ENCODE results near the gene BCKDHB. TPM values are rescaled to one million over a fixed set of nuclear protein-coding genes. Genes with fewer than 3 reads are reported as not detected.
A peak's percentile ranks its signal among the peaks of the same experiment; 100 is the strongest.

Gene BCKDHB
- total and polyA plus RNA-seq, 4 donors: 22.9 to 36.0 (median 28.9) TPM

DNA sequence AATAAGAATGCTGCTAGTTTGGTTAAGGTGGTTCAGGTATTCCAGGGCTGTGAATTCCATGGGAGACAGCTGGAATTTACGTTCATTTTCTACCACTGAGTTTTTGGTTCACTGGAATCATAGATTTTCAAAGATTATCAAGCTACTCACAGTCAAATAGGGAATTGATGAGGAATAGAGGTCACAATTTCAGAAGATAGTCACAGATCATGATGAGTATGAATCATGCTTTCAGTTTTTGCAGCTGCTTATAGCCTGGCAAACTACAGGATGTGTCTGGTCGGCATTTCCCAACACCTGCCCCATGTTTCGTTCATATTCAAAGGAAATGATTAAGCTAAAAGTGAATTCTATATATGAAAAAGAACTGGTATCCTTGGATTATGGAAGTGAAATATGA, 58.7 kb downstream of the BCKDHB start:
- H3K9me3 ChIP-seq (ENCODE audit: control insufficient read depth, insufficient read depth, low read length): no peaks in the 10 kb centered on the region
- no peaks in the 10 kb centered on the region for H3K4me1 ChIP-seq (ENCODE audit: control insufficient read depth, insufficient read depth, low read length)
- no peaks in the 10 kb centered on the region for H3K27me3 ChIP-seq (ENCODE audit: control insufficient read depth, insufficient read depth, low read length)
- no peak for DNase-seq (ENCODE audit: low read depth in 4 of 6, low spot score in 6 of 6)
- H3K27ac ChIP-seq (ENCODE audit: low read depth, low read length): no peak overlapping the region
- no peak overlapping the region for H3K4me3 ChIP-seq (ENCODE audit: low read depth, low read length)
- no CpG with 5 or more reads among the region's 3 CpGs for WGBS (ENCODE audit: insufficient coverage)
- H3K36me3 ChIP-seq (ENCODE audit: control insufficient read depth, insufficient read depth, low read length): peaks cover 8% of the 10 kb centered on the region

GRCh38 chr6:80165819-80166218, 59.3 kb downstream of the BCKDHB start:
- Histone ChIP-seq H3K9me3 (ENCODE audit: control insufficient read depth, insufficient read depth, low read length) (no peaks in the 10 kb centered on the region), H3K4me3 (ENCODE audit: low read depth, low read length) (no peak overlapping the region), H3K27ac (ENCODE audit: low read depth, low read length) (no peak overlapping the region), H3K27me3 (ENCODE audit: control insufficient read depth, insufficient read depth, low read length) (no peaks in the 10 kb centered on the region), H3K4me1 (ENCODE audit: control insufficient read depth, insufficient read depth, low read length) (no peaks in the 10 kb centered on the region), H3K36me3 (ENCODE audit: control insufficient read depth, insufficient read depth, low read length) (peaks cover 8% of the 10 kb centered on the region)
- DNase-seq (ENCODE audit: low read depth in 4 of 6, low spot score in 6 of 6): no peak
- WGBS (ENCODE audit: insufficient coverage): no CpG with 5 or more reads among the region's 1 CpG

- Histone ChIP-seq H3K27me3 (ENCODE audit: control insufficient read depth, insufficient read depth, low read length) (no peaks in the 10 kb centered on the region), H3K4me3 (ENCODE audit: low read depth, low read length) (no peak overlapping the region), H3K27ac (ENCODE audit: low read depth, low read length) (no peak overlapping the region), H3K36me3 (ENCODE audit: control insufficient read depth, insufficient read depth, low read length) (peaks cover 8% of the 10 kb centered on the region), H3K9me3 (ENCODE audit: control insufficient read depth, insufficient read depth, low read length) (no peaks in the 10 kb centered on the region), H3K4me1 (ENCODE audit: control insufficient read depth, insufficient read depth, low read length) (no peaks in the 10 kb centered on the region)
- no peak for DNase-seq (ENCODE audit: low read depth in 4 of 6, low spot score in 6 of 6)
- WGBS (ENCODE audit: insufficient coverage): no CpG with 5 or more reads among the region's 3 CpGs
These were observed 64.0 kb downstream of the BCKDHB start for GRCh38 chr6:80170433-80170832.

GRCh38 chr6:80173411-80173810, 66.9 kb downstream of the BCKDHB start:
- Histone ChIP-seq H3K27me3 (ENCODE audit: control insufficient read depth, insufficient read depth, low read length) (no peaks in the 10 kb centered on the region), H3K36me3 (ENCODE audit: control insufficient read depth, insufficient read depth, low read length) (peaks cover 3% of the 10 kb centered on the region), H3K4me1 (ENCODE audit: control insufficient read depth, insufficient read depth, low read length) (no peaks in the 10 kb centered on the region), H3K27ac (ENCODE audit: low read depth, low read length) (no peak overlapping the region), H3K9me3 (ENCODE audit: control insufficient read depth, insufficient read depth, low read length) (no peaks in the 10 kb centered on the region), H3K4me3 (ENCODE audit: low read depth, low read length) (no peak overlapping the region)
- WGBS (ENCODE audit: insufficient coverage): no CpG with 5 or more reads among the region's 1 CpG
- no peak for DNase-seq (ENCODE audit: low read depth in 4 of 6, low spot score in 6 of 6)

DNA sequence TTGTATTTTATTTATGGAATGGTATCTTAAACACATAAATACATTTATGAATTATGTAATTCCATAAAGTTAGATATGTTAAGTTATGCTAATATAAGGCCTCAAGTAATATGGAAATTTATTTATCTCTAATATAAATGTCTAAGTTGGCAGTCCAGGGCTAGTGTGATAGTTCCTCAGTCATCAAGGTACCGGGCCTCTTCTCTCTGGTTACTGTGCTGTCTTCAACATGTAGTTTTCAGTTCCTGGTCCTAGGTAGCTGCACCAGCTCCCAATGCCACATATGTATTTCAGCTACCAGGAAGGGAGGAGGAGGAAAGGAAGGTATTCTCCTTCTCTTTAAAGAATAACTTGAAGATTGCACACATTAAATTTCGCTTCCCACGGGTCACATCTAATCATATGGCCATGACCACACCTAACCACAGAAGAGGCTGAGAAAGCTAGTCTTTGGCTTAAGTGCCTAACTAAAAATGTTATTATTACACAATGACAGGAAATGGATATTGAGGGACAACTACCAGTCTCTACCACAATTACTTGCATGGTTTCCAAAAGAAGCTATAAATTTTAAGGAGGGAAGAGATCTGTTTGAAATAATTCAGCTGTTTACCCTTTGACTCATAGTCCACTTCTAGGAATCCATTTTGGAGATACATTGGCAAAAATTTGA, 68.6 kb downstream of the BCKDHB start:
- Histone ChIP-seq H3K27me3 (ENCODE audit: control insufficient read depth, insufficient read depth, low read length) (no peaks in the 10 kb centered on the region), H3K4me1 (ENCODE audit: control insufficient read depth, insufficient read depth, low read length) (no peaks in the 10 kb centered on the region), H3K4me3 (ENCODE audit: low read depth, low read length) (no peak overlapping the region), H3K9me3 (ENCODE audit: control insufficient read depth, insufficient read depth, low read length) (no peaks in the 10 kb centered on the region), H3K36me3 (ENCODE audit: control insufficient read depth, insufficient read depth, low read length) (no peaks in the 10 kb centered on the region), H3K27ac (ENCODE audit: low read depth, low read length) (no peak overlapping the region)
- whole genome bisulfite sequencing (ENCODE audit: insufficient coverage): no CpG with 5 or more reads among the region's 3 CpGs
- DNase-seq (ENCODE audit: low read depth in 4 of 6, low spot score in 6 of 6): no peak

DNA sequence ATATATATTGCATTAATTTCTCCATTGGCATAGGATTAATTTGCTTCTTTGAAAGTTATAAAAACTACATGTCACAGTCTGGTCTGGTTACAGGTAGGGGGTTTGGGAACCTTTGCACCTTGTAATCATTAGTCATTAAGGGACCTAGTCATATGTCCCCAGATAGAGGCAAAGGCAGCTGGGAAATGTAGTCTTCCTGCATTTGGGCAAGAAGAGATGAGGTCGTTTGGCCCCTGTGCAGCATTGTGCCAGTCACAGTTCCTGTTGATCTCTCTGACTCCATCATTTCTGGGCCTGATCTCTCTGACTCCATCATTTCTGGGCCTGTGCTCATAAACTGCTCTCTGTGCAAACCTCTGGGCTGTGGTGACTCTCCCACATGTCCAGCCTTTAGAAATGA, 73.2 kb downstream of the BCKDHB start:
- no peak overlapping the region for H3K27ac ChIP-seq (ENCODE audit: low read depth, low read length)
- H3K4me3 ChIP-seq (ENCODE audit: low read depth, low read length): no peak overlapping the region
- no peaks in the 10 kb centered on the region for H3K36me3 ChIP-seq (ENCODE audit: control insufficient read depth, insufficient read depth, low read length)
- no peaks in the 10 kb centered on the region for H3K27me3 ChIP-seq (ENCODE audit: control insufficient read depth, insufficient read depth, low read length)
- WGBS (ENCODE audit: insufficient coverage): 53% methylated on average over 1 of the region's 1 CpG
- no peaks in the 10 kb centered on the region for H3K4me1 ChIP-seq (ENCODE audit: control insufficient read depth, insufficient read depth, low read length)
- no peak for DNase-seq (ENCODE audit: low read depth in 4 of 6, low spot score in 6 of 6)
- no peaks in the 10 kb centered on the region for H3K9me3 ChIP-seq (ENCODE audit: control insufficient read depth, insufficient read depth, low read length)

GRCh38 chr6:80181352-80182081, 75.0 kb downstream of the BCKDHB start:
- WGBS (ENCODE audit: insufficient coverage): 100% methylated on average over 2 of the region's 4 CpGs
- H3K36me3 ChIP-seq (ENCODE audit: control insufficient read depth, insufficient read depth, low read length): no peaks in the 10 kb centered on the region
- H3K27ac ChIP-seq (ENCODE audit: low read depth, low read length): no peak overlapping the region
- no peak for DNase-seq (ENCODE audit: low read depth in 4 of 6, low spot score in 6 of 6)
- H3K4me1 ChIP-seq (ENCODE audit: control insufficient read depth, insufficient read depth, low read length): no peaks in the 10 kb centered on the region
- no peaks in the 10 kb centered on the region for H3K27me3 ChIP-seq (ENCODE audit: control insufficient read depth, insufficient read depth, low read length)
- no peak overlapping the region for H3K4me3 ChIP-seq (ENCODE audit: low read depth, low read length)
- no peaks in the 10 kb centered on the region for H3K9me3 ChIP-seq (ENCODE audit: control insufficient read depth, insufficient read depth, low read length)

- WGBS (ENCODE audit: insufficient coverage): no CpG with 5 or more reads among the region's 1 CpG
- H3K4me1 ChIP-seq (ENCODE audit: control insufficient read depth, insufficient read depth, low read length): no peaks in the 10 kb centered on the region
- H3K36me3 ChIP-seq (ENCODE audit: control insufficient read depth, insufficient read depth, low read length): no peaks in the 10 kb centered on the region
- H3K27me3 ChIP-seq (ENCODE audit: control insufficient read depth, insufficient read depth, low read length): no peaks in the 10 kb centered on the region
- H3K9me3 ChIP-seq (ENCODE audit: control insufficient read depth, insufficient read depth, low read length): no peaks in the 10 kb centered on the region
- no peak overlapping the region for H3K4me3 ChIP-seq (ENCODE audit: low read depth, low read length)
- no peak for DNase-seq (ENCODE audit: low read depth in 4 of 6, low spot score in 6 of 6)
- no peak overlapping the region for H3K27ac ChIP-seq (ENCODE audit: low read depth, low read length)
These were observed 75.8 kb downstream of the BCKDHB start for GRCh38 chr6:80182308-80182707.

DNA sequence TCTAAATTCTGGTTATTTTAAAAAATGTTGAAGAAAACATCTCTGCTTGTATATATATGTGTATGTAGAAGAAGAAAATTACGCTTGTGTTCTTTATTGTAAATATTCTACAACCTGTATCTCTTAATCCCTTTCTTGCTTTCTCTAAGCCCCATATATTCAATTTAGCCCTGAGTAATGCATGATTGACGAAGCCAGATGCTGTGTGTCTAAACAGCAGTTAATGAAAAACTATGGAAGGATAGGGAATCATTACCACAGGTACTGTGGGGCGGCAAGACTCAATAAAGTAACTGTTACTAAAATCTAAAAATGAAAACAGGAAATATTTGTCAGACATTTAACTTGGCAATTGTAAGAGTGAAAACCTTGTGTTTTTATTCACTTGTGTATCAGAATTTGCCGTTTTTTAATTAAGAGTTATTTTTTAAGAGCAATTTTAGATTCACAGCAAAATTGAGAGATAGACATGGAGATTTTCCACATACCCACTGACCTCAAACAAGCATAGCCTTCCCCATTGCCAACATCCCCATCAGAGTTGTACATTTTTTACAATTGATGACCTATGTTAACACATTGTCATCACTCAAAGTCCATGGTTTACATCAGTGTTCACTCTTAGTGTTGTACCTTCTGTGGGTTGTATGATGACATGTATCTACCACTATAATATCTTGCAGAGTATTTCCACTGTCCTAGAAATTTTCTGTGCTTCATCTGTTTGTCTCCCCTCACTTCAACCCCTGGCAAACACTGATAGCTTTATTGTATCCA, 76.7 kb downstream of the BCKDHB start:
- Histone ChIP-seq H3K27ac (ENCODE audit: low read depth, low read length) (no peak overlapping the region), H3K4me1 (ENCODE audit: control insufficient read depth, insufficient read depth, low read length) (no peaks in the 10 kb centered on the region), H3K36me3 (ENCODE audit: control insufficient read depth, insufficient read depth, low read length) (no peaks in the 10 kb centered on the region), H3K9me3 (ENCODE audit: control insufficient read depth, insufficient read depth, low read length) (no peaks in the 10 kb centered on the region), H3K27me3 (ENCODE audit: control insufficient read depth, insufficient read depth, low read length) (no peaks in the 10 kb centered on the region), H3K4me3 (ENCODE audit: low read depth, low read length) (no peak overlapping the region)
- peak in 1 of 6 donors; percentile 43 for DNase-seq (ENCODE audit: low read depth in 4 of 6, low spot score in 6 of 6)
- WGBS (ENCODE audit: insufficient coverage): no CpG with 5 or more reads among the region's 4 CpGs

Data from spinal cord (tissue), 10 donors.